Breast epithelium (tissue), 4 donors: ENCODE measurements around the gene MTA1. TPM values are rescaled to one million over a fixed set of nuclear protein-coding genes. Genes with fewer than 3 reads are reported as not detected.

Source experiments
- DNase-seq, 2 donors: peaks; one replicate each; pipeline ENCODE4 v3.0.0-alpha.2; 2019; ENCODE audit warnings: low spot score in 2 of 2
- H3K27ac ChIP-seq, 2 donors: fragments of 200-600 bp; sonication (generic) in 1 of 2; one replicate each; pipeline ENCODE4 v1.5.1; 2016 to 2019; ENCODE audit warnings: mild to moderate bottlenecking in 1 of 2
- H3K27me3 ChIP-seq, 2 donors: fragments of 200-600 bp; sonication (generic) in 1 of 2; one replicate each; pipeline versions ENCODE4 v1.5.1 to v1.6.0; 2017 to 2019; ENCODE audit warnings: control low read depth in 1 of 2, mild to moderate bottlenecking in 1 of 2
- H3K36me3 ChIP-seq: fragments of 200-600 bp; one replicate; pipeline ENCODE4 v1.5.1; 2019
- H3K4me1 ChIP-seq, 2 donors: fragments of 200-600 bp; sonication (generic); one replicate each; pipeline ENCODE4 v1.5.1; 2016 to 2019; ENCODE audit warnings: control low read depth in 1 of 2
- H3K4me3 ChIP-seq, 3 donors: fragments of 200-600 bp; sonication (generic); 1 replicate in 2 of 3; 2 replicates in 1 of 3; pipeline ENCODE4 v1.5.1; 2016 to 2019; ENCODE audit warnings: mild to moderate bottlenecking in 3 of 3, moderate library complexity in 2 of 3
- H3K9me3 ChIP-seq, 2 donors: fragments of 200-600 bp; sonication (generic) in 1 of 2; one replicate each; pipeline ENCODE4 v1.5.1; 2016 to 2019; ENCODE audit warnings: control low read depth in 1 of 2
- CTCF ChIP-seq, 3 donors: fragments of 450-650 bp; IDR thresholded peaks; one replicate each; pipeline ENCODE4 v1.5.1; 2016 to 2017; ENCODE audit warnings: antibody characterized with exemption in 3 of 3, mild to moderate bottlenecking in 3 of 3, moderate library complexity in 3 of 3
- POLR2A ChIP-seq: fragments of 450-650 bp; IDR thresholded peaks from one replicate; pipeline ENCODE4 v1.6.1; 2016; ENCODE audit warnings: antibody characterized with exemption, mild to moderate bottlenecking, moderate library complexity
- POLR2AphosphoS5 ChIP-seq, 3 donors: sonication (generic); formaldehyde crosslinking; IDR thresholded peaks; one replicate each; pipeline ENCODE4 v1.6.1; 2017; ENCODE audit warnings: antibody characterized with exemption in 3 of 3
- intact Hi-C: fragments of 100-400 bp; cut with DNase I; formaldehyde crosslinking; loops from one replicate; pipeline ENCODE4 v1.15.1; 2023; ENCODE audit warnings: low total_unique reads
- total RNA-seq, 3 donors: library from RNA; depleted of rRNA; stranded (reverse); fragments of >200 nt; gene quantifications; one replicate each; pipeline ENCODE4 v1.1.0, GENCODE V29; 2016

Gene MTA1
- total RNA-seq, 3 donors from 2014 or later = 50.7 to 70.1 (median 68.8) TPM

GRCh38 chr14:105437723-105438500, 18.3 kb downstream of the MTA1 start:
- no peaks in the 10 kb centered on the region for H3K27me3 ChIP-seq
- intact Hi-C loops = no loop called here
- no peaks in the 10 kb centered on the region for H3K9me3 ChIP-seq
- H3K36me3 ChIP-seq = no peaks in the 10 kb centered on the region
- TF ChIP-seq POLR2AphosphoS5 (IDR thresholded peaks at IDR 0.05) = no peak
- no peak for TF ChIP-seq POLR2A
- no peak for TF ChIP-seq CTCF (IDR thresholded peaks at IDR 0.05)
- no peaks in the 10 kb centered on the region for H3K4me1 ChIP-seq
- no peak overlapping the region for H3K4me3 ChIP-seq
- no peak overlapping the region for H3K27ac ChIP-seq
- DNase-seq = no peak

- H3K27ac ChIP-seq = no peak overlapping the region
- intact Hi-C loops = no loop called here
- H3K9me3 ChIP-seq = no peaks in the 10 kb centered on the region
- TF ChIP-seq POLR2A (no peak), POLR2AphosphoS5 (IDR thresholded peaks at IDR 0.05) (no peak), CTCF (IDR thresholded peaks at IDR 0.05) (no peak)
- H3K4me3 ChIP-seq = no peak overlapping the region
- no peaks in the 10 kb centered on the region for H3K27me3 ChIP-seq
- DNase-seq = no peak
- H3K36me3 ChIP-seq = no peaks in the 10 kb centered on the region
- H3K4me1 ChIP-seq = no peaks in the 10 kb centered on the region
Observed at GRCh38 chr14:105439179-105439578, 19.6 kb downstream of the MTA1 start.

- intact Hi-C loops = no loop called here
- no peaks in the 10 kb centered on the region for H3K36me3 ChIP-seq
- H3K27me3 ChIP-seq = no peaks in the 10 kb centered on the region
- no peak for TF ChIP-seq CTCF (IDR thresholded peaks at IDR 0.05)
- no peak for TF ChIP-seq POLR2A
- TF ChIP-seq POLR2AphosphoS5 (IDR thresholded peaks at IDR 0.05) = no peak
- H3K9me3 ChIP-seq = no peaks in the 10 kb centered on the region
- no peaks in the 10 kb centered on the region for H3K4me1 ChIP-seq
- DNase-seq = no peak
- H3K4me3 ChIP-seq = no peak overlapping the region
- H3K27ac ChIP-seq = no peak overlapping the region
Observed at GRCh38 chr14:105439710-105440553, 20.3 kb downstream of the MTA1 start.

- DNase-seq = no peak
- TF ChIP-seq POLR2A (no peak), POLR2AphosphoS5 (IDR thresholded peaks at IDR 0.05) (no peak), CTCF (IDR thresholded peaks at IDR 0.05) (no peak)
- intact Hi-C loops = no loop called here
Observed at GRCh38 chr14:105440554-105440900, 20.9 kb downstream of the MTA1 start.

GRCh38 chr14:105440992-105441391, 21.4 kb downstream of the MTA1 start:
- intact Hi-C loops = no loop called here
- H3K4me3 ChIP-seq = no peak overlapping the region
- DNase-seq = no peak
- H3K27ac ChIP-seq = no peak overlapping the region
- no peaks in the 10 kb centered on the region for H3K27me3 ChIP-seq
- H3K9me3 ChIP-seq = no peaks in the 10 kb centered on the region
- H3K4me1 ChIP-seq = no peaks in the 10 kb centered on the region
- TF ChIP-seq POLR2A (no peak), CTCF (IDR thresholded peaks at IDR 0.05) (no peak), POLR2AphosphoS5 (IDR thresholded peaks at IDR 0.05) (no peak)
- H3K36me3 ChIP-seq = no peaks in the 10 kb centered on the region

More at GRCh38 chr14:105440554-105440900, 20.9 kb downstream of the MTA1 start:
- H3K4me3 ChIP-seq = no peak overlapping the region
- no peak overlapping the region for H3K27ac ChIP-seq
- H3K27me3 ChIP-seq = no peaks in the 10 kb centered on the region
- H3K9me3 ChIP-seq = no peaks in the 10 kb centered on the region
- no peaks in the 10 kb centered on the region for H3K4me1 ChIP-seq
- no peaks in the 10 kb centered on the region for H3K36me3 ChIP-seq
